ENCODE results near the gene ENC1. TPM values are rescaled to one million over a fixed set of nuclear protein-coding genes. Genes with fewer than 3 reads are reported as not detected.

ENC1 gene
- total and polyA plus RNA-seq, 2 of the 8 experiments (the other 6 are each of a cell fraction or from before 2014, with no cell fraction given) = 5.5 to 13.2 TPM

DNA sequence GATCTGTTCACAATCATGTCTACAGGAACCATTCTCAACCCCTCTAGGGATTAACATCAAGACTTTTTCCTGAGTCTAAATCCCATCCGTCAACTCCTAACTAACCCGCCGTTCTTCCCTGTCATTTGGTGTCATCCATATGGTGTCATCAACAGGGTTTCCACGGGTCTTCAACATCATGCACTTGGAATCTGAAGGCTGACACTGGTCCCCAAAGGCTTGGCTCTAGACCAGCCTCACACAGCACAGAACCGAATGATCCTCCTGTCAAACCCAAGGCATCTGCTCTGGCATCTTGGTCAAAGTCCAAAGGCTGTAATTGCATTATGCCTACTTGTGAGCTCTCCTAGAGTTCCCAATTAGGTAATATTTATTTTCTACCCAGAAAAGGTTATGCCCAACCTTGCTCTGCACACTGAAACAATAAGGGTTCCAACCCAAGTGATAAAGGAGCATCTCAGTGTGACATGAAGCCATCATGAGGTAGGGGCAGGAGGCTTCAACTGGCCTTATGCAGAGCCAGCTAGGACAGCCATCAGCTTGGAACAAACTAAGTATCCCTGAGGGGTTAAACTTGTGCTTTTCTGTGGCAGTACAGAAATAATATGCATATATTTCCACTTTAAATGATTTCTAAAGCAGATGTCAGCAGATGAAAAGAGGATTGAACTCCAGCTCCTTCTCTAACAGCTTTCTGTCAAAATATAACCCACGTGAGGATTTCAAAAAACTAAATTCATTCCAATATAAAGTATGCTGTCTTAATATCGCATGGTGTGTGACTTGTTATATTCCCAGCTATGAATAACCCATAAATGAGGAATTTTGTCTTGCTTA is 13.9 kb downstream of the ENC1 start:
- H4K5ac ChIP-seq (ENCODE audit: insufficient read length, low read depth, low read length) = no peak overlapping the region
- no peak overlapping the region for H2BK15ac ChIP-seq (ENCODE audit: low read length)
- H3K9me3 ChIP-seq (ENCODE audit: insufficient read depth in 2 of 2, low read depth in 1 of 2, low read length in 1 of 2) = no peaks in the 10 kb centered on the region
- DNase-seq (ENCODE audit: low read depth in 1 of 2, low spot score in 2 of 2) = no peak
- ChIA-PET CTCF (ENCODE audit: partially characterized antibody) (interaction anchor here (1.0 to 4.4 kb wide), 14 partner anchors 8 to 351 kb away, joined by 3 to 23 read pairs (median 4); partner anchors contain the start of gene ENC1), POLR2A (ENCODE audit: partially characterized antibody) (interaction anchor here (1.9 kb wide), 1 partner anchor 14 kb away, joined by 13 read pairs; the partner anchor contains the start of gene ENC1)
- H3K56ac ChIP-seq (replicated peaks; ENCODE audit: insufficient read length, low read depth, low read length) = no peak overlapping the region
- H3K14ac ChIP-seq (ENCODE audit: insufficient read length) = no peak overlapping the region
- FAIRE-seq = no peak
- H3K23me2 ChIP-seq (ENCODE audit: low read depth, low read length) = peaks cover 1% of the 10 kb centered on the region; the same call in 1 of the 2 replicates
- H3K27ac ChIP-seq (ENCODE audit: low read depth, low read length) = no peak overlapping the region
- H4K8ac ChIP-seq (ENCODE audit: extremely low read depth, insufficient read depth, low read length) = no peak overlapping the region
- H3K4me1 ChIP-seq (replicated peaks in 1 of 4; ENCODE audit: control insufficient read depth in 3 of 4, insufficient read depth in 4 of 4, low read length in 3 of 4) = peaks cover 2 to 23% (median 18%) of the 10 kb centered on the region in 4 experiments
- no peaks in the 10 kb centered on the region for H3K79me1 ChIP-seq (ENCODE audit: low read depth, low read length)
- no peak overlapping the region for H4K91ac ChIP-seq (replicated peaks; ENCODE audit: insufficient read length, low read length)
- no peak overlapping the region for H3K4me3 ChIP-seq (ENCODE audit: extremely low read depth in 1 of 4, insufficient read depth in 2 of 4, low read depth in 3 of 4, low read length in 4 of 4)
- H2BK12ac ChIP-seq (ENCODE audit: low read depth, low read length) = no peak overlapping the region
- H3K4me2 ChIP-seq (ENCODE audit: insufficient read depth in 1 of 2, low read depth in 2 of 2, low read length in 2 of 2) = no peak overlapping the region
- no peak overlapping the region for H3K18ac ChIP-seq (ENCODE audit: extremely low read depth, low read length)
- H2BK20ac ChIP-seq (ENCODE audit: low read length) = no peak overlapping the region
- H3K4ac ChIP-seq (replicated peaks; ENCODE audit: insufficient read length, low read depth, low read length) = no peak overlapping the region
- no peak overlapping the region for H2BK120ac ChIP-seq (replicated peaks; ENCODE audit: low read depth, low read length)
- no peak overlapping the region; the same call in 1 of the 2 replicates for H2BK5ac ChIP-seq (ENCODE audit: low read depth, low read length)
- H3K23ac ChIP-seq (ENCODE audit: insufficient read length) = no peak overlapping the region
- H3K79me2 ChIP-seq (ENCODE audit: control insufficient read depth in 1 of 2, insufficient read depth in 2 of 2, low read length in 2 of 2) = no peaks in the 10 kb centered on the region
- H3K9ac ChIP-seq (replicated peaks in 1 of 4; ENCODE audit: extremely low read depth in 1 of 4, low read depth in 3 of 4, low read length in 3 of 4) = no peak overlapping the region
- WGBS, 2 experiments (ENCODE audit: extremely low coverage in 1 of 2, insufficient coverage in 1 of 2, insufficient read length in 1 of 2, insufficient replicate concordance in 2 of 2, low coverage in 1 of 2, low lambda C conversion rate in 2 of 2, missing lambda C conversion rate in 1 of 2) = 89% methylated on average over 7 of the region's 7 CpGs; no CpG with 5 or more reads in 1 of the 2 experiments
- H3K27me3 ChIP-seq (replicated peaks in 1 of 4; ENCODE audit: control insufficient read depth in 3 of 4, extremely low read depth in 1 of 4, insufficient read depth in 3 of 4, low read length in 3 of 4) = no peaks in the 10 kb centered on the region
- H3K36me3 ChIP-seq (ENCODE audit: control insufficient read depth in 2 of 4, insufficient read depth in 4 of 4, low read length in 3 of 4) = no peaks in the 10 kb centered on the region
- no peak overlapping the region for H2AK5ac ChIP-seq (ENCODE audit: low read depth, low read length)
- no peaks in the 10 kb centered on the region for H4K20me1 ChIP-seq (replicated peaks in 1 of 2; ENCODE audit: control insufficient read depth in 1 of 2, insufficient read depth in 2 of 2, low read length in 2 of 2)
- H2AFZ ChIP-seq (ENCODE audit: low read length) = no peak overlapping the region
- TF ChIP-seq JUND (IDR thresholded peaks at IDR 0.05; ENCODE audit: low read length) (no peak), TAF7 (optimal IDR thresholded peaks at IDR 0.05; ENCODE audit: borderline replicate concordance, low read depth, low read length) (no peak), ZNF274 (IDR thresholded peaks at IDR 0.05; ENCODE audit: borderline replicate concordance, extremely low read depth, low read length) (no peak), HDAC6 (IDR thresholded peaks at IDR 0.05; ENCODE audit: low read depth, low read length) (no peak), EP300 (IDR thresholded peaks at IDR 0.05; ENCODE audit: borderline replicate concordance in 1 of 2, low read depth in 2 of 2, low read length in 2 of 2) (no peak), SIX5 (IDR thresholded peaks at IDR 0.05; ENCODE audit: low read depth, low read length) (no peak), BRCA1 (IDR thresholded peaks at IDR 0.05; ENCODE audit: low read depth, low read length) (no peak), CEBPB (IDR thresholded peaks at IDR 0.05; ENCODE audit: low read depth, low read length) (no peak), RNF2 (IDR thresholded peaks at IDR 0.05; ENCODE audit: borderline replicate concordance, low read depth, low read length, missing control alignments, poor library complexity, severe bottlenecking) (no peak), SIRT6 (IDR thresholded peaks at IDR 0.05; ENCODE audit: low read length) (no peak), TBP (IDR thresholded peaks at IDR 0.05; ENCODE audit: low read depth, low read length) (no peak), HDAC2 (IDR thresholded peaks at IDR 0.05; ENCODE audit: borderline replicate concordance in 1 of 2, low read depth in 2 of 2, low read length in 2 of 2) (no peak)
